ENCODE data around the gene SNRNP27.
"Not testable (repeated sequence)": the region's sequence is repeated elsewhere in the genome, so short reads cannot be mapped to it uniquely, and the experiment has no call there.

The SNRNP27 gene

DNA sequence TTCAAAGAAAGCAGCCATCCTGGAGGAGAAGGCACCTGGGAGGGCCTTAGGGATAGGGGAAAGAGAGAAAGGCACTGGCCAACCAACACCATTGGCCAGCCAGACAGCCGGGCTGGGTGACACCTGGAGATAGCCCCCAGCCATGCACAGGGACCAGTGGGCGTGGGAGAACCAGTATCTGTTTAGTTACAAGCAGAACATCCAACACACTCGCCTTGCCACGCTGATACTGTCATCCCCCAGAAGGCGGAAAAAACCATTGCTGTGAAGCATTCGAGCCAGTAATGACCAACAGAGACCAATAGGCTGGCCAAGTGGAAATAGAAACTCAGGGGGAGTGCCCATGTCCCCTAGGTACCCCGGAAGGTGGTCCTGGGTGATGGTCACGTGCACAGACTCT, 52.2 kb downstream of the SNRNP27 start:
- peaks cover 5 to 10% of the 10 kb centered on the region in 2 donors for H3K4me1 ChIP-seq (ENCODE audit: control insufficient read depth in 2 of 2, insufficient read depth in 2 of 2, low read length in 2 of 2)
- no peaks in the 10 kb centered on the region for H3K9me3 ChIP-seq (ENCODE audit: control insufficient read depth in 2 of 2, low read length in 2 of 2)
- H3K9ac ChIP-seq (ENCODE audit: low read depth in 1 of 2, low read length in 2 of 2), result no peak overlapping the region
- peaks cover 24 to 28% of the 10 kb centered on the region in 2 donors for H3K36me3 ChIP-seq (ENCODE audit: control insufficient read depth in 2 of 2, insufficient read depth in 2 of 2, low read length in 2 of 2)
- peak overlapping the region; percentile 8 to 59 for H3K27ac ChIP-seq (ENCODE audit: low read depth in 2 of 2, low read length in 2 of 2)
- no peak overlapping the region for H3K4me3 ChIP-seq (ENCODE audit: low read length in 2 of 2)
- H3K27me3 ChIP-seq (ENCODE audit: control insufficient read depth in 2 of 2, insufficient read depth in 2 of 2, low read length in 2 of 2), result peaks cover 0 to 2% of the 10 kb centered on the region in 2 donors

DNA sequence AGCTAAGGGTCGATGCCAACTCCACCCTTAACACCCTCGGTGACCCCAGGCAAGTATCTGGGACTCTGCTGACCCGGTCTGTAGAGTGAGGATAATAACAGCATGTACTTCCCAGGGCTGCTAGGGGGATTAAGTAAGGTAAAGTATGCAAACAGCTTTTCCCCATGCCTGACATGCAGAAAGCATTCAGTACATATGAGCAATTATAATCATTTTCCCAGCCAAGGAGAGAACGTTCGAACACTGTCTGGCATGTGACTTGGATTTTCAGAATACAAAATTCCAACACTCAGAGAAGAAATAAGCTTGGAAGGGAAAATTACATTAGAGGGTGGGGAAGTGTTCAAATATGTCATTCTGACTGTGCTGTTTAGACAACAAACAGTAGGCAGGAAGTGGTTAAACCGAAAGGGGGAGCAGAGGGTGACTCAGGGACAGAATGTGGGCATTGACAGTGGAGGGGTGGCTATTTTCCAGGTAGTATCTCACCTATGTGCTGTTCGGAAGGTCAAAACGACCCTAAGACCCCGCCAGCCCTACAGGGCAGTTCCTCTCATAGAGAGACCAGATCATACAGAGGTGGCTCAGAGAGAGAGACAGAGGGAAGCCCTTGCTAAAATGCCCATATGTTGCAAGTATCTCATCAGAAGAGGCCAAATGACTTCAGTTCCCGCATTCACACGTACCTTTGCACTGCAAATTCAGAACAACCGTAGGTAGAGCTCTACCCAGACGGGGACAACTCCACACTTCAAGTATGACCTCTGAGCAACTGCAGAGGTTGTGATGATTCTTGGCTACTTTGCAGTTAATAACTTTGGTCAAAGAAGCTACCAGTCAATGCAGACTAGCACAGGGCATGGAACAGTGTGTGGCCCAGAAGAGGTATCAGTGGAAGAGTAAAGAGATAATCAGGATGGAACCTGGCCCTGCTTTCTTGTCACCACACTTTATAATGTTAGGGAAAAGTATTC, 52.9 kb downstream of the SNRNP27 start:
- Histone ChIP-seq H3K27me3 (ENCODE audit: control insufficient read depth in 2 of 2, insufficient read depth in 2 of 2, low read length in 2 of 2) (peaks cover 0 to 2% of the 10 kb centered on the region in 2 donors), H3K4me3 (ENCODE audit: low read length in 2 of 2) (no peak overlapping the region), H3K9ac (ENCODE audit: low read depth in 1 of 2, low read length in 2 of 2) (peak overlapping the region in 1 of 2 donors; percentile 42), H3K36me3 (ENCODE audit: control insufficient read depth in 2 of 2, insufficient read depth in 2 of 2, low read length in 2 of 2) (peaks cover 20 to 22% of the 10 kb centered on the region in 2 donors), H3K9me3 (ENCODE audit: control insufficient read depth in 2 of 2, low read length in 2 of 2) (no peaks in the 10 kb centered on the region), H3K27ac (ENCODE audit: low read depth in 2 of 2, low read length in 2 of 2) (peak overlapping the region; percentile 8 to 59), H3K4me1 (ENCODE audit: control insufficient read depth in 2 of 2, insufficient read depth in 2 of 2, low read length in 2 of 2) (peaks cover 5 to 10% of the 10 kb centered on the region in 2 donors)

DNA sequence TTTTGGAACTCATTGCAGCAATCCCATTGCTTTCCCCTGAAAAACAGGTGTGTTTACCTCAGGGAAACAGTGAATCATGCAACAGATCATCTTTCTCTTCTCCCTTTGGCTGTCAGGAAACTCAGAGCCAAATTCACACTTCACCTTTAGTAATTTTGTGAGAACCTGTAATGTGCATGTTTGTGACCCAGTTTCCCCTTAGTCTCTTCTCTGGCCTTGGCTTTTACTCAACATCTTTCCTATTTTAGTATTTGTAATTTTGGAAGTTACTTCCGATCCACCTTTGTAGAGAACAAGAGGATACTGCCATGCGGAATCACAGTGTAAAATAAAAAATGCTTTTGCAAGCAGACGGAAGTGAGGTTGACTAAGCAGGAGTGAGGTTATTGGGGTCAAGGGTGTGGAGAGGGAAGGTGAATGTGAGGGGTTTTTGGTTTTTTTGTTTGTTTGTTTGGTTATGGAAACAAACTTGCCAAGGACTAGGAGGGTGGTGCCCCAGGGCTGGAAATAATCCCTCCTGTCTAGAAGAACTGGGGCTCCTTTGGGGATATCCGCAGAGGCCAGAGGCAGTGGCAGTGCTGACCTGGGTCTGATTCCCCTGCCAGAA, 53.7 kb downstream of the SNRNP27 start:
- Histone ChIP-seq H3K27ac (ENCODE audit: low read depth in 2 of 2, low read length in 2 of 2) (no peak overlapping the region), H3K4me1 (ENCODE audit: control insufficient read depth in 2 of 2, insufficient read depth in 2 of 2, low read length in 2 of 2) (peaks cover 5 to 10% of the 10 kb centered on the region in 2 donors), H3K9me3 (ENCODE audit: control insufficient read depth in 2 of 2, low read length in 2 of 2) (no peaks in the 10 kb centered on the region), H3K36me3 (ENCODE audit: control insufficient read depth in 2 of 2, insufficient read depth in 2 of 2, low read length in 2 of 2) (peaks cover 13 to 14% of the 10 kb centered on the region in 2 donors), H3K4me3 (ENCODE audit: low read length in 2 of 2) (no peak overlapping the region), H3K9ac (ENCODE audit: low read depth in 1 of 2, low read length in 2 of 2) (no peak overlapping the region), H3K27me3 (ENCODE audit: control insufficient read depth in 2 of 2, insufficient read depth in 2 of 2, low read length in 2 of 2) (peaks cover 0 to 2% of the 10 kb centered on the region in 2 donors)

DNA sequence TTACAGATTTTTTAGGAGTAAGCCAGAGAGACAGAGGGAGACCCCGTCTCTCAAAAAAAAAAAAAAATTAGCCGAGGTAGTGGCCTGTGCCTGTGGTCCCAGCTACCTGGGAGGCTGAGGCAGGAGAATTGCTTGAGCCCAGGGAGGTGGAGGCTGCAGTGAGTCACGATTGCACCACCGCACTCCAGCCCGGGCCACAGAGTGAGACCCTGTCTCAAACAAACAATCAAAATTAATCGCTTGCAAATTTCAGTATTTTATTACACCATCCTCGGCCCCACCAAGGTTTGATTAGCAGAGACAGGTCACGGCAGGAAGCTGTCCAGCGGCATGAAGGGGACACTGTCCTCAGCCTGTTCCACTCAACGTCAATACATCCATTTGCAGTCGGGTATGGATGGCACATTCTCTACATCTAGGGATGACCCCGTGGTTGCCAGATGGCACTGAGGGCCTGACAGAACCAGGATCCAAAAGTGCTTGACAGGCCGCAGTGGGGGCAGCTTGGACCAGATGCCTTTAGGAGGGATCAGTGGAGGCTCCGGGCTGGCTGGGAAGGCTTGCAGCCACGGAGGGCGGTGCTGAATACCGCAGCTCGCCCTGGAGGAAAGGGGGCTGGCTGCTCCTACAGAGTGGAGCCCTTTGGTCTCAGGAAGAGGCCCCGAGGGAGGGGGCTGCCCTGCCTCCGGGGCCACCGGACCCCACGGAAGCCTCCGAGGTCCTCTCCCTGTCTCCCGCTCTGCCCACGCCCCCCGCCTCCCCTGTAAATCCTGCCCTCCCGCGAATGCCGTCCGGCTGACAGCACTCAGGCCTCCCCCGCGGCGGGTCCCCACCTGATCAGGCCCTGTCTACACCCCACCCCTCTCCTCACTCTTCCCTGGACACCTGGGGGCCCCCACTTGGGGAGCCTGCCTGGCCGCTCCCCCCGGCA, 54.5 kb downstream of the SNRNP27 start:
- Histone ChIP-seq H3K36me3 (ENCODE audit: control insufficient read depth in 2 of 2, insufficient read depth in 2 of 2, low read length in 2 of 2) (peaks cover 5 to 6% of the 10 kb centered on the region in 2 donors), H3K4me3 (ENCODE audit: low read length in 2 of 2) (no peak overlapping the region), H3K4me1 (ENCODE audit: control insufficient read depth in 2 of 2, insufficient read depth in 2 of 2, low read length in 2 of 2) (peaks cover 5 to 10% of the 10 kb centered on the region in 2 donors), H3K27ac (ENCODE audit: low read depth in 2 of 2, low read length in 2 of 2) (no peak overlapping the region), H3K9ac (ENCODE audit: low read depth in 1 of 2, low read length in 2 of 2) (no peak overlapping the region), H3K27me3 (ENCODE audit: control insufficient read depth in 2 of 2, insufficient read depth in 2 of 2, low read length in 2 of 2) (peaks cover 0 to 2% of the 10 kb centered on the region in 2 donors), H3K9me3 (ENCODE audit: control insufficient read depth in 2 of 2, low read length in 2 of 2) (no peaks in the 10 kb centered on the region)

DNA sequence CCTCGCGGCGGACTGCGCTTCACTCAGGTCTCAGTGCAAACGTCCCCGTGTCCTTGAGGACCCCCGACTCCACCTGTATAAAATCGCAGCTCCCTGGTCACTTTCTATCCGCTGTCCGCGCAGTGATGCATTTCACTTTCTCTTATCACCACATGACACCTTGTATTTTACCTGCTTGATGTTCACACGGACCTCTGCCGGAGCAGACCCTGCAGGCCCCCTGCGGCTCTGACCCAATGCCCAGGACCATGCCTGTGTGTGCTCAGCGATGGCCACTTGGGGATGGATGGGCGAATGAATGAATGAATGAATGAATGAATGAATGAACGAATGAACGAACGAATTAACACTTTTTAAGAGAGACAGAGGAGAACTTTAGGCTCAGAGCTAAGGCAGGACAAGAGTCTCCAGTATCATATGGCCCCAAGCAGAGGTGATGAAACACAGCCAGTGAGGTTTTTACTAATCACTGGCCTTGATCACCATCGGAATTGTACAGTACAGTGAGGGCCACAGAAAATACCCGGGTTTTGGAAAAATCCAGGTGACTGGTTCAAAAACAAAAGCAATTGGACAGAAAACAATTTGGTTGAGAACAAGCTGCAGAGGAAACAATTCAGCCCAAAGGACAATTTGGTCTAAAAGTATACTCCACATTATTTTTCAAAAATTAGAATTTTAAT, 55.3 kb downstream of the SNRNP27 start:
- no peak overlapping the region for H3K9ac ChIP-seq (ENCODE audit: low read depth in 1 of 2, low read length in 2 of 2)
- no peaks in the 10 kb centered on the region for H3K9me3 ChIP-seq (ENCODE audit: control insufficient read depth in 2 of 2, low read length in 2 of 2)
- no peak overlapping the region for H3K4me3 ChIP-seq (ENCODE audit: low read length in 2 of 2)
- H3K27ac ChIP-seq (ENCODE audit: low read depth in 2 of 2, low read length in 2 of 2), result no peak overlapping the region
- H3K27me3 ChIP-seq (ENCODE audit: control insufficient read depth in 2 of 2, insufficient read depth in 2 of 2, low read length in 2 of 2), result peaks cover 0 to 2% of the 10 kb centered on the region in 2 donors
- no peaks in the 10 kb centered on the region for H3K36me3 ChIP-seq (ENCODE audit: control insufficient read depth in 2 of 2, insufficient read depth in 2 of 2, low read length in 2 of 2)
- peaks cover 5 to 10% of the 10 kb centered on the region in 2 donors for H3K4me1 ChIP-seq (ENCODE audit: control insufficient read depth in 2 of 2, insufficient read depth in 2 of 2, low read length in 2 of 2)

DNA sequence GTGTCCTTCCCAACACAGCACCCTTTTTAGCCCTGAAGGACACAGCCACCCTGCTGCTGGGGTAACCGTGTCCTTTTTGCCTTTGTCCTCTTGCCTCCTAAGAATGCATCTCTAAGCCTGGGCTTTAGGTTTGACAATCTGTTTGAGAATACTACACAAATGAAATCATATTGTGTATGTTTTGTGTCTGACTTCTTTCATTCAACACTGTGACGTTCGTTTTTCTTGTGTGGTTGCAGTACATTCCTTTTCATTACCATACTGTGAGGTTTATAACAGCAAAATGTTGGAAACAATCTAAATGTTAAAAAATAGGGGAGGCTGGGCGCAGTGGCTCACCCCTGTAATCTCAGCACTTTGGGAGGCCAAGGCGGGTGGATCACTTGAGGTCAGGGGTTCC, 56.5 kb downstream of the SNRNP27 start:
- no peak overlapping the region for H3K9ac ChIP-seq (ENCODE audit: low read depth in 1 of 2, low read length in 2 of 2)
- H3K4me1 ChIP-seq (ENCODE audit: control insufficient read depth in 2 of 2, insufficient read depth in 2 of 2, low read length in 2 of 2), result peaks cover 5 to 10% of the 10 kb centered on the region in 2 donors
- H3K27me3 ChIP-seq (ENCODE audit: control insufficient read depth in 2 of 2, insufficient read depth in 2 of 2, low read length in 2 of 2), result peaks cover 0 to 2% of the 10 kb centered on the region in 2 donors
- no peak overlapping the region for H3K4me3 ChIP-seq (ENCODE audit: low read length in 2 of 2)
- no peaks in the 10 kb centered on the region for H3K9me3 ChIP-seq (ENCODE audit: control insufficient read depth in 2 of 2, low read length in 2 of 2)
- no peak overlapping the region for H3K27ac ChIP-seq (ENCODE audit: low read depth in 2 of 2, low read length in 2 of 2)
- no peaks in the 10 kb centered on the region for H3K36me3 ChIP-seq (ENCODE audit: control insufficient read depth in 2 of 2, insufficient read depth in 2 of 2, low read length in 2 of 2)

DNA sequence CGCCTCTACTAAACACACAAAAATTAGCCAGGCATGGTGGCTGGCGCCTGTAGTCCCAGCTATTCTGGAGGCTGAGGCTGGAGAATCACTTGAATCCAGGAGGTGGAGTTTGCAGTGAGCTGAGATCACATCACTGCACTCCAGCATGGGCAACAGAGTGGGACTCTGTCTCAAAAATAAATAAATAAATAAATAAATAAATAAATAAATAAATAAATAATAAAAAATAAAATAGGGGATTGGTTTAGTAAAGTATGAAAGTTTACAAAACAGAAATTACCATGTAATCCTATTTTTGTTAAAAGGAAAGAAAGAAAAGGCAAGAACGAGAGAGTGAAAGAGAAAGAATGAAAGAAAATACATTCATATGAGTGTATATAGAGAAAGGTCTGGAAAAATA, 56.9 kb downstream of the SNRNP27 start:
- not testable (repeated sequence) for H3K27ac ChIP-seq (ENCODE audit: low read depth in 2 of 2, low read length in 2 of 2); H3K4me1 ChIP-seq (ENCODE audit: control insufficient read depth in 2 of 2, insufficient read depth in 2 of 2, low read length in 2 of 2); H3K27me3 ChIP-seq (ENCODE audit: control insufficient read depth in 2 of 2, insufficient read depth in 2 of 2, low read length in 2 of 2); H3K9ac ChIP-seq (ENCODE audit: low read depth in 1 of 2, low read length in 2 of 2); H3K9me3 ChIP-seq (ENCODE audit: control insufficient read depth in 2 of 2, low read length in 2 of 2); H3K36me3 ChIP-seq (ENCODE audit: control insufficient read depth in 2 of 2, insufficient read depth in 2 of 2, low read length in 2 of 2); H3K4me3 ChIP-seq (ENCODE audit: low read length in 2 of 2)

DNA sequence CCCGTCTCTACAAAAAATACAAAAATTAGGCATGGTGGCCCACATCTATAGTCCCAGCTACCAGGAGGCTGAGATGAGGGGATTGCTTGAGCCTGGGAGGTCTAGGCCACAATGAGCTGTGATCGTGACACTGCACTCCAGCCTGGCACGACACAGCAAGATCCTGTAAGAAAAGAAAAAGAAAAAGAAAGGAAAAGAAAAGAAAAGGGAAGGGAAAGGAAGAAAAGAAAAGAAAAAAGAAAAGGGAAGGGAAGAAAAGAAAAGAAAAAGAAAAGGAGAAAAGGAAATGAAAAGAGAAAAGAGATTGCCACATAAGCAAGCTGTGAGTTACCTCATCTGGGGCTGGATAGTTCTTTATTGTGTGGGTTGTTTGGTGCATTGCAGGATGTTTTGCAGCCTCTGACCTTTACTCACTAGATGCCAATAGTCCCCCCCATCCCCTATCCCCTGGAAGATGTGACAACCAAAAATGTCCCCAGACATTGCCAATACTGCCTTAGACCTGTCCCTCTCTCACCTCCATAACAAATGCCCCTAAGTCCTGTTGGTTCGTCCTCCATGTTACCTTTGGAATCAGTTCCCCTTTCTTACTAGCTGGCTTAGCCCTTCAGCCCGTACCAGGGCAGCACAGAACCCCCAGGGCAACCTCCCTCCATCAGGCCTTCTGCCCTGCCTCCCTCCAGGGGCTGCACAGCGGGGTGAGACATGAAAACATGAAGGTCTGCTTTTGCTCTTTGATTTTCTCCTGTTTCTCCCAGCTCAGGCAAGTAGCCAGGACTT, 58.8 kb downstream of the SNRNP27 start:
- no peak overlapping the region for H3K4me3 ChIP-seq (ENCODE audit: low read length in 2 of 2)
- no peaks in the 10 kb centered on the region for H3K9me3 ChIP-seq (ENCODE audit: control insufficient read depth in 2 of 2, low read length in 2 of 2)
- peaks cover 0 to 2% of the 10 kb centered on the region in 2 donors for H3K27me3 ChIP-seq (ENCODE audit: control insufficient read depth in 2 of 2, insufficient read depth in 2 of 2, low read length in 2 of 2)
- no peak overlapping the region for H3K9ac ChIP-seq (ENCODE audit: low read depth in 1 of 2, low read length in 2 of 2)
- H3K27ac ChIP-seq (ENCODE audit: low read depth in 2 of 2, low read length in 2 of 2), result no peak overlapping the region
- H3K36me3 ChIP-seq (ENCODE audit: control insufficient read depth in 2 of 2, insufficient read depth in 2 of 2, low read length in 2 of 2), result no peaks in the 10 kb centered on the region
- no peaks in the 10 kb centered on the region for H3K4me1 ChIP-seq (ENCODE audit: control insufficient read depth in 2 of 2, insufficient read depth in 2 of 2, low read length in 2 of 2)

DNA sequence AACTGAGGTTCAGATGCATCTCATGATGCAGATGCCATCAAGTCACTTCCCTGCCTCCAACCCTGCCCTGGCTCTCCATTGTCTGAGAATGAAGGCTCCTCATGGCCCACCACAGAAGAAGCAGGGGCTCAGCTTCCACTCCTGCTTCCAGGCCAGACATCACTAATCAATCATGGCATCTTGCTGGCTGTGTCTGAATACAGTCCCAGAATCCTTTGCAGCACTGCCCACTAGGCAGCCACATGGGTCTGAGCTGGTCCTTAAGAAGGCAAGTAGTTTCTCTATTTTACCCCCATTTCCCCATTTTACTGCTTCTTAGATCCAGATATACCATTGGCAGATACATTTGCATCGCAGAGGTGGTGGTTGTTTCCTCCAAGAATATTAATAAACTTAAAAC, 60.3 kb downstream of the SNRNP27 start:
- Histone ChIP-seq H3K9me3 (ENCODE audit: control insufficient read depth in 2 of 2, low read length in 2 of 2) (no peaks in the 10 kb centered on the region), H3K4me1 (ENCODE audit: control insufficient read depth in 2 of 2, insufficient read depth in 2 of 2, low read length in 2 of 2) (no peaks in the 10 kb centered on the region), H3K27ac (ENCODE audit: low read depth in 2 of 2, low read length in 2 of 2) (no peak overlapping the region), H3K27me3 (ENCODE audit: control insufficient read depth in 2 of 2, insufficient read depth in 2 of 2, low read length in 2 of 2) (peaks cover 0 to 2% of the 10 kb centered on the region in 2 donors), H3K4me3 (ENCODE audit: low read length in 2 of 2) (no peak overlapping the region), H3K36me3 (ENCODE audit: control insufficient read depth in 2 of 2, insufficient read depth in 2 of 2, low read length in 2 of 2) (no peaks in the 10 kb centered on the region), H3K9ac (ENCODE audit: low read depth in 1 of 2, low read length in 2 of 2) (no peak overlapping the region)

Data from mucosa of rectum (tissue), 2 donors.